K562 (cell line): ENCODE data around the gene PRRT1. TPM values are rescaled to one million over a fixed set of nuclear protein-coding genes. Genes with fewer than 3 reads are reported as not detected.

Source experiments
- BDP1 ChIP-seq: IDR thresholded peaks from 3 replicates; pipeline ENCODE4 v1.6.1; 2011; ENCODE audit not compliant: insufficient read length, insufficient read depth
- KDM5B ChIP-seq: fragments of 200-600 bp; sonication (generic); IDR thresholded peaks from 2 replicates; pipeline ENCODE4 v1.6.1; 2012; ENCODE audit warnings: low read depth, mild to moderate bottlenecking, moderate library complexity, low read length, control low read depth, inconsistent platforms; ENCODE audit not compliant: insufficient replicate concordance
- MAZ ChIP-seq, 2 experiments: fragments of 450-650 bp in 1 of 2; sonication (generic) in 1 of 2; formaldehyde crosslinking; IDR thresholded peaks in 1 of 2; conservative IDR thresholded peaks in 1 of 2; 2 replicates each; pipeline versions ENCODE4 v1.4.0 to v1.5.0; 2020; ENCODE audit warnings: mild to moderate bottlenecking in 1 of 2, missing genetic modification reagents in 1 of 2
- NUFIP1 ChIP-seq: fragments of 450-650 bp; IDR thresholded peaks from 2 replicates; pipeline ENCODE4 v1.6.1; 2018; ENCODE audit not compliant: partially characterized antibody
- PML ChIP-seq: IDR thresholded peaks from 2 replicates; pipeline ENCODE4 v1.6.1; 2012; ENCODE audit warnings: low read length, inconsistent platforms
- polyA plus RNA-seq, 8 experiments: library from polyadenylated mRNA; depleted of rRNA in 4 of 8; stranded (reverse) in 5 of 8; unstranded in 3 of 8; fragments of >200 nt; fragmentation: Nextera tagmentation in 2 of 8; fragmentation: Illumina TruSeq in 1 of 8; extraction: Ambion mirVana in 2 of 8; extraction: Trizol in 1 of 8; gene quantifications; 2 replicates each; pipeline versions ENCODE4 v1.2.1 to v1.2.3, GENCODE V29; 2011 to 2014; ENCODE audit warnings: inconsistent platforms in 1 of 8, missing spikeins in 1 of 8
- total RNA-seq, 7 experiments: library from RNA; depleted of rRNA in 6 of 7; stranded (reverse); fragments of >200 nt in 6 of 7; fragmentation: Illumina TruSeq in 2 of 7; extraction: Trizol in 2 of 7; gene quantifications; 2 replicates each; pipeline versions ENCODE4 v1.2.1 to v1.2.3, GENCODE V29; 2011 to 2021; ENCODE audit warnings: low replicate concordance in 1 of 7
- TF ChIP-seq, protein P1 (sequence below): fragments of 450-650 bp; IDR thresholded peaks from 2 replicates; pipeline ENCODE4 v1.6.1; 2017; ENCODE audit warnings: antibody characterized with exemption, mild to moderate bottlenecking
- TF ChIP-seq, protein P2 (sequence below), 3 experiments: fragments of 200-800 bp in 1 of 3; sonication (Bioruptor generic) in 1 of 3; sonication (generic) in 1 of 3; formaldehyde crosslinking in 1 of 3; IDR thresholded peaks; 2 replicates each; pipeline versions ENCODE4 v1.6.1 to v1.8.0; 2016 to 2022; ENCODE audit warnings: mild to moderate bottlenecking in 2 of 3, missing compliant biosample characterization in 2 of 3, missing genetic modification characterization in 2 of 3, missing genetic modification reagents in 1 of 3
- TF ChIP-seq, protein P3 (sequence below): fragments of 200-600 bp; sonication (generic); IDR thresholded peaks from one replicate; pipeline ENCODE4 v1.6.1; 2012; ENCODE audit warnings: mild to moderate bottlenecking, low read depth, low read length, inconsistent platforms

The PRRT1 gene
- total and polyA plus RNA-seq, 9 of the 15 experiments (the other 6 are each of a cell fraction or from before 2014, with no cell fraction given): 0.14 to 3.5 (median 0.41) TPM

DNA sequence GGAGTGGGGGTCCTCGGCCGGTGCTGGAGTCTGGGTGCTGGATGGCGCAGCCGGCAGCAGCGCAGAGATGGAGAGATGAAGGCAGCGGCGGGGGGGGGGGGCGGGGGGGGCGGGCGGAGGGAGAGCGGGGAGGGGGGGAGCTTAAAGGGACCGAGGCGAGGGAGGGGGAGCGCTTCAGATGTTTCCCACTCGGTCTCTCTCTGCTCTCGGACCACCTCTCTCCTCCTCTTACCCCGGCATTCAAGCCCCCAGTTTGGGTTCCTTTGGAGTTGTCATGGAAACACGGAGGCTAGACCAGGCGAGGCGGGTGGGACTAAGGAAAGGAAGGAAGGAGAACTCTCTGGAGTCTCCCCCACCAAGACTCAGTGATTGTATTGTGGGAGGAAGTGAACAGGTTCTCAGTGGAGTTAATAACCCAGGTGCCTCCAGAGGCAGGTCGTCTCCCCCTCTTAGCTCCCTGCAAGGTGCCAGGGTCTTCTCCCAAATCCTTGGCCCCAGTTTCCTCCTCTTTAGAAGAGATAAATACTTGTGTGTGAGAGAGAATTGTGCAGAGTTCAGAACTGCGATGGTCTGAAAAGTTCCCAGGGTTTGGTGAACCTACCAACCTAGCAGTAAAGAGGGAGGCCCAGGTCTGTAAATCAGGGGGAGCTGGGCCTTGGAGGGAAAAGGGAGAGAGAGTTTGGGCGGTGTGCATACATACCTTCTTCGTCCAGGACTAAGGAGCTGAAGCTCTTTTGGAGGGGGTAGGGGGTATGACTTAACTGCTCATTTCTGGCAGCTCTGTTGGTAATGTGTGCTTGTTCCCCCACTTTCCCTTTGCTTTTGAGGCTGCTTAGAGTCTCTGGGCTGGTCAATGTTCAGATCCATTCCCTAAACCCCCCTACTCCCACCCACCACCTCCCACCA lies at the start of gene PRRT1 (continued):
- TF ChIP-seq, protein P1, sequence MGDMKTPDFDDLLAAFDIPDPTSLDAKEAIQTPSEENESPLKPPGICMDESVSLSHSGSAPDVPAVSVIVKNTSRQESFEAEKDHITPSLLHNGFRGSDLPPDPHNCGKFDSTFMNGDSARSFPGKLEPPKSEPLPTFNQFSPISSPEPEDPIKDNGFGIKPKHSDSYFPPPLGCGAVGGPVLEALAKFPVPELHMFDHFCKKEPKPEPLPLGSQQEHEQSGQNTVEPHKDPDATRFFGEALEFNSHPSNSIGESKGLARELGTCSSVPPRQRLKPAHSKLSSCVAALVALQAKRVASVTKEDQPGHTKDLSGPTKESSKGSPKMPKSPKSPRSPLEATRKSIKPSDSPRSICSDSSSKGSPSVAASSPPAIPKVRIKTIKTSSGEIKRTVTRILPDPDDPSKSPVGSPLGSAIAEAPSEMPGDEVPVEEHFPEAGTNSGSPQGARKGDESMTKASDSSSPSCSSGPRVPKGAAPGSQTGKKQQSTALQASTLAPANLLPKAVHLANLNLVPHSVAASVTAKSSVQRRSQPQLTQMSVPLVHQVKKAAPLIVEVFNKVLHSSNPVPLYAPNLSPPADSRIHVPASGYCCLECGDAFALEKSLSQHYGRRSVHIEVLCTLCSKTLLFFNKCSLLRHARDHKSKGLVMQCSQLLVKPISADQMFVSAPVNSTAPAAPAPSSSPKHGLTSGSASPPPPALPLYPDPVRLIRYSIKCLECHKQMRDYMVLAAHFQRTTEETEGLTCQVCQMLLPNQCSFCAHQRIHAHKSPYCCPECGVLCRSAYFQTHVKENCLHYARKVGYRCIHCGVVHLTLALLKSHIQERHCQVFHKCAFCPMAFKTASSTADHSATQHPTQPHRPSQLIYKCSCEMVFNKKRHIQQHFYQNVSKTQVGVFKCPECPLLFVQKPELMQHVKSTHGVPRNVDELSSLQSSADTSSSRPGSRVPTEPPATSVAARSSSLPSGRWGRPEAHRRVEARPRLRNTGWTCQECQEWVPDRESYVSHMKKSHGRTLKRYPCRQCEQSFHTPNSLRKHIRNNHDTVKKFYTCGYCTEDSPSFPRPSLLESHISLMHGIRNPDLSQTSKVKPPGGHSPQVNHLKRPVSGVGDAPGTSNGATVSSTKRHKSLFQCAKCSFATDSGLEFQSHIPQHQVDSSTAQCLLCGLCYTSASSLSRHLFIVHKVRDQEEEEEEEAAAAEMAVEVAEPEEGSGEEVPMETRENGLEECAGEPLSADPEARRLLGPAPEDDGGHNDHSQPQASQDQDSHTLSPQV: no peak
- TF ChIP-seq BDP1: no peak
- TF ChIP-seq, protein P2, sequence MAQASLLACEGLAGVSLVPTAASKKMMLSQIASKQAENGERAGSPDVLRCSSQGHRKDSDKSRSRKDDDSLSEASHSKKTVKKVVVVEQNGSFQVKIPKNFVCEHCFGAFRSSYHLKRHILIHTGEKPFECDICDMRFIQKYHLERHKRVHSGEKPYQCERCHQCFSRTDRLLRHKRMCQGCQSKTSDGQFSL (CRISPR knock-in tag; IDR thresholded peaks at IDR 0.05): 0 out of 2 replicates have a peak, but pooled peaks have one; percentile 20
- TF ChIP-seq, protein P2 (tag; IDR thresholded peaks at IDR 0.05): peak in 1 of 2 experiments; percentile 95; a peak in 2 of 4 replicates
- TF ChIP-seq KDM5B: no peak
- no peak for TF ChIP-seq NUFIP1
- no peak for TF ChIP-seq MAZ (CRISPR knock-in tag; conservative IDR thresholded peaks at IDR 0.05 in 1 of 2, IDR thresholded peaks at IDR 0.05 in 1 of 2)
- TF ChIP-seq, protein P3, sequence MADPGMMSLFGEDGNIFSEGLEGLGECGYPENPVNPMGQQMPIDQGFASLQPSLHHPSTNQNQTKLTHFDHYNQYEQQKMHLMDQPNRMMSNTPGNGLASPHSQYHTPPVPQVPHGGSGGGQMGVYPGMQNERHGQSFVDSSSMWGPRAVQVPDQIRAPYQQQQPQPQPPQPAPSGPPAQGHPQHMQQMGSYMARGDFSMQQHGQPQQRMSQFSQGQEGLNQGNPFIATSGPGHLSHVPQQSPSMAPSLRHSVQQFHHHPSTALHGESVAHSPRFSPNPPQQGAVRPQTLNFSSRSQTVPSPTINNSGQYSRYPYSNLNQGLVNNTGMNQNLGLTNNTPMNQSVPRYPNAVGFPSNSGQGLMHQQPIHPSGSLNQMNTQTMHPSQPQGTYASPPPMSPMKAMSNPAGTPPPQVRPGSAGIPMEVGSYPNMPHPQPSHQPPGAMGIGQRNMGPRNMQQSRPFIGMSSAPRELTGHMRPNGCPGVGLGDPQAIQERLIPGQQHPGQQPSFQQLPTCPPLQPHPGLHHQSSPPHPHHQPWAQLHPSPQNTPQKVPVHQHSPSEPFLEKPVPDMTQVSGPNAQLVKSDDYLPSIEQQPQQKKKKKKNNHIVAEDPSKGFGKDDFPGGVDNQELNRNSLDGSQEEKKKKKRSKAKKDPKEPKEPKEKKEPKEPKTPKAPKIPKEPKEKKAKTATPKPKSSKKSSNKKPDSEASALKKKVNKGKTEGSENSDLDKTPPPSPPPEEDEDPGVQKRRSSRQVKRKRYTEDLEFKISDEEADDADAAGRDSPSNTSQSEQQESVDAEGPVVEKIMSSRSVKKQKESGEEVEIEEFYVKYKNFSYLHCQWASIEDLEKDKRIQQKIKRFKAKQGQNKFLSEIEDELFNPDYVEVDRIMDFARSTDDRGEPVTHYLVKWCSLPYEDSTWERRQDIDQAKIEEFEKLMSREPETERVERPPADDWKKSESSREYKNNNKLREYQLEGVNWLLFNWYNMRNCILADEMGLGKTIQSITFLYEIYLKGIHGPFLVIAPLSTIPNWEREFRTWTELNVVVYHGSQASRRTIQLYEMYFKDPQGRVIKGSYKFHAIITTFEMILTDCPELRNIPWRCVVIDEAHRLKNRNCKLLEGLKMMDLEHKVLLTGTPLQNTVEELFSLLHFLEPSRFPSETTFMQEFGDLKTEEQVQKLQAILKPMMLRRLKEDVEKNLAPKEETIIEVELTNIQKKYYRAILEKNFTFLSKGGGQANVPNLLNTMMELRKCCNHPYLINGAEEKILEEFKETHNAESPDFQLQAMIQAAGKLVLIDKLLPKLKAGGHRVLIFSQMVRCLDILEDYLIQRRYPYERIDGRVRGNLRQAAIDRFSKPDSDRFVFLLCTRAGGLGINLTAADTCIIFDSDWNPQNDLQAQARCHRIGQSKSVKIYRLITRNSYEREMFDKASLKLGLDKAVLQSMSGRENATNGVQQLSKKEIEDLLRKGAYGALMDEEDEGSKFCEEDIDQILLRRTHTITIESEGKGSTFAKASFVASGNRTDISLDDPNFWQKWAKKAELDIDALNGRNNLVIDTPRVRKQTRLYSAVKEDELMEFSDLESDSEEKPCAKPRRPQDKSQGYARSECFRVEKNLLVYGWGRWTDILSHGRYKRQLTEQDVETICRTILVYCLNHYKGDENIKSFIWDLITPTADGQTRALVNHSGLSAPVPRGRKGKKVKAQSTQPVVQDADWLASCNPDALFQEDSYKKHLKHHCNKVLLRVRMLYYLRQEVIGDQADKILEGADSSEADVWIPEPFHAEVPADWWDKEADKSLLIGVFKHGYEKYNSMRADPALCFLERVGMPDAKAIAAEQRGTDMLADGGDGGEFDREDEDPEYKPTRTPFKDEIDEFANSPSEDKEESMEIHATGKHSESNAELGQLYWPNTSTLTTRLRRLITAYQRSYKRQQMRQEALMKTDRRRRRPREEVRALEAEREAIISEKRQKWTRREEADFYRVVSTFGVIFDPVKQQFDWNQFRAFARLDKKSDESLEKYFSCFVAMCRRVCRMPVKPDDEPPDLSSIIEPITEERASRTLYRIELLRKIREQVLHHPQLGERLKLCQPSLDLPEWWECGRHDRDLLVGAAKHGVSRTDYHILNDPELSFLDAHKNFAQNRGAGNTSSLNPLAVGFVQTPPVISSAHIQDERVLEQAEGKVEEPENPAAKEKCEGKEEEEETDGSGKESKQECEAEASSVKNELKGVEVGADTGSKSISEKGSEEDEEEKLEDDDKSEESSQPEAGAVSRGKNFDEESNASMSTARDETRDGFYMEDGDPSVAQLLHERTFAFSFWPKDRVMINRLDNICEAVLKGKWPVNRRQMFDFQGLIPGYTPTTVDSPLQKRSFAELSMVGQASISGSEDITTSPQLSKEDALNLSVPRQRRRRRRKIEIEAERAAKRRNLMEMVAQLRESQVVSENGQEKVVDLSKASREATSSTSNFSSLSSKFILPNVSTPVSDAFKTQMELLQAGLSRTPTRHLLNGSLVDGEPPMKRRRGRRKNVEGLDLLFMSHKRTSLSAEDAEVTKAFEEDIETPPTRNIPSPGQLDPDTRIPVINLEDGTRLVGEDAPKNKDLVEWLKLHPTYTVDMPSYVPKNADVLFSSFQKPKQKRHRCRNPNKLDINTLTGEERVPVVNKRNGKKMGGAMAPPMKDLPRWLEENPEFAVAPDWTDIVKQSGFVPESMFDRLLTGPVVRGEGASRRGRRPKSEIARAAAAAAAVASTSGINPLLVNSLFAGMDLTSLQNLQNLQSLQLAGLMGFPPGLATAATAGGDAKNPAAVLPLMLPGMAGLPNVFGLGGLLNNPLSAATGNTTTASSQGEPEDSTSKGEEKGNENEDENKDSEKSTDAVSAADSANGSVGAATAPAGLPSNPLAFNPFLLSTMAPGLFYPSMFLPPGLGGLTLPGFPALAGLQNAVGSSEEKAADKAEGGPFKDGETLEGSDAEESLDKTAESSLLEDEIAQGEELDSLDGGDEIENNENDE: no peak
- 0 out of 2 replicates have a peak, but pooled peaks have one; percentile 7 for TF ChIP-seq PML
